GM12872 (cell line): ENCODE data around the gene HLA-DOA.

Source experiments
- CTCF ChIP-seq: IDR thresholded peaks from 3 replicates; pipeline ENCODE4 v1.5.1; 2011; ENCODE audit warnings: low read depth, mild to moderate bottlenecking, low read length, moderate library complexity; ENCODE audit not compliant: insufficient read depth

Gene HLA-DOA

DNA sequence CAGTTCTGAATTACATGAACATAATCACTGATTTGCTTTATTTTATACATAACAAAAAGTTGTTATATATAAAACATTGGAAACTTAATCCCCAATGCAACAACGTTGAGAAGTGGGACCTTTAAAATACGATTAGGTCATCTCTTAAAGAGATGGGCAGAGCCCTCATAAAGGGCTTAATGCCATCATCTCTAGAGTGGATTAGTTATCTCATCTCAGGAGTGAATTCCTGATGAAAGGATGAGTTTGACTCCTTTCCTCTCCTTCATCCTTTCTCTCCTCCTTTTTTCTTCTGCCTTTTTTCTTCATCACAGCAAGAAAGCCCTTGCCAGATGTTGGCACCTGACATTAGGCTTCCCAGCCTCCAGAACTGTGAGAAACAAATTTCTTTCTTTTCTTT, 13.9 kb downstream of the HLA-DOA start:
- no peak for TF ChIP-seq CTCF

- TF ChIP-seq CTCF = no peak
Observed at GRCh38 chr6:32993363-32993973, 15.9 kb downstream of the HLA-DOA start.

DNA sequence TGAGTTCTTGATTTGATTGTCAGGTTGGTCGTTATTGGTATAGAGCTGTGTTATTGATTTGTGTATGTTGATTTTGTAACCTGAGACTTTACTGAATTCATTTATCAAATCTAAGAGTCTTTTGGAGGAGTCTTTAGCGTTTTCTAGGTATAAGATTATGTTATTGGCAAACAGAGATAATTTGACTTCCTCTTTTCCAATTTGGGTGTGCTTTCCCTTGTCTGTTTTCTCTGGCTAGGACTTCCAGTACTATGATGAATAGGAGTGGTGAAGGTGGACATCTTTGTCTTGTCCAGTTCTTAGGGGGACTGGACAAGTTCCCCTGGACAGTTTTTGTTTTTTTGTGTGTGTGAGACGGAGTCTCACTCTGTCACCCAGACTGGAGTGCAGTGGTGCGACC, 17.4 kb downstream of the HLA-DOA start:
- TF ChIP-seq CTCF = no peak

DNA sequence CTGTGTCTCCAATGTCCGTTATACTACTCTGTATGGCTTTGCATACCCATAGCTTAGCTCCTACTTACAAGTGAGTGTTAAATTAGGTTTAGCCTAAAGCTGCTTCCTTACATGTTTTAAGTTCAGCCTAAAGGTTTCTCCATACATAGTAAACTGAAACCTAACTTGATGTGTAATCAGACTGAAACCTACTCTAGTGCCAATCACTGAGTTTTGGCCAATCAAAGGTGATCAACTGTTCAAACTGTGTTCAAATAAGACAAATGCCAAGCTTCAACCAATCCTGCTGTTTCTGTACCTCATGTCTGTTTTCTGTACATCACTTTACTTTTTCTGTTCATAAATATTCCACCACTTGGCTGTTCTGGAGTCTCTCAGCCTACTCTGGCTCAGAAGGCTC, 20.0 kb downstream of the HLA-DOA start:
- no peak for TF ChIP-seq CTCF

DNA sequence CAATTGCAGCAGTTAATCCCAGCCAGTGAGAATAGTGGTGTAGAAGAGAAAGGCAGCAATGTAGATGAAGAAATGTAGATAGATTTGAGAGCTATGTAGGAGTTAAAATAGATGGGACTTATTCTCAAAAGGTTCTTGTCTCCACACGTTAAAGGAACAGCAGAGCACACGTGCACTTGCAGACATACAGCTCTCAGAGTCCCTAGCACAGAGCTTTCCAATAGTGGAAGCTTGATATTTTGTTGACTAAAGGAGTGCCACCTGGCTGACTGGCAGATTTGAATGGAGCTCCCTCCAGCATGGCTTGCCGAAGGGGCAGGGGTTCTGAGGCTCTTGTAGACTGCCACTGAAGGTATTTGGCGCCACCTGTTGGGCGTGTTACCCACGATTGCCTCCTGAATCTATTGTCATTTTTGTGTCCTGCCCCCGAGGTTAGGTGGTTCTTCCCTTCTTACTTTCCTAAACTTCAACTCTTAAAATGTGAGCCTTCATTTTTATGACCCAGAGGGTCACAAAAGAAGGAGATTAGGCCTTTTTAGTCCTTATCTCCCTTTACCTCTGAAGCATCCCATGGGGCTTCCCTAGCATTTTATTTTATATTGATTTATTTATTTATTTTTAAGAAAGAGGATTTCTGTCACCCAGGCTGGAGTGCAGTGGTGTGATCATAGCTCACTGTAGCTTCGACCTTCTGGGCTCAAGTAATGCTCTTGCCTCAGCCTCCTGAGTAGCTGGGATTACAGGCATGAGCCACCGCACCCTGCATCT, 24.6 kb downstream of the HLA-DOA start:
- TF ChIP-seq CTCF = peak; percentile 92

DNA sequence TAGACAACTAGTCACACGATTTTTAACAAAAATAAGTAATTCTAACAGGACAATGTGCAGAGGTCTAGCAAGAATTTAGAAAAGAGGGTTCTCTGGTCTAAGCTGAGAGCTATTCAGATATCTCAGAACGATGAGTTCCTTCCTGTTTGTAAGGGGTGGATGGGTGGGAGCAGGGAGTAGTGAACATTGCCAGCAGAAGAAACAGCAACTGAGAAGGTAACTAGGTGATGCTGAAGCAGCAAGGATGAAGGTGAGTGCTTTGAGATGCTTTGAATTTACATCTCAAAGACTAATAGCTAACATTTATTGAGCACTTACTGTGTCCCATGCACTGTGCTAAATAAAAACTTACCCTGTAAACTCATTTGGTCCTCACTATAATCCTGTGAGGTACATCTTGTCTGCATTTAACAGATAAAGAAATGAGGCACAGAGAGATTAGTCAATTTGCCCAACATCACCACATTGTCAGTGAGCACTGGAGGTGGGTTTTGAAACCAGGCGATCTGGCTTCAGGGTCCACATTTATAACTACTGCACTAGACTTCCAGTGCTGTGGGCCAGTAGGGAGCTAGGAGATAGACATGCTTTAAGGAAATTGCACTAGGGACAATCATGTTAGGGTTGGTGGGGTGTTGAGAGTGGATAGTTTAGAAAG, 25.3 kb downstream of the HLA-DOA start:
- no peak for TF ChIP-seq CTCF

DNA sequence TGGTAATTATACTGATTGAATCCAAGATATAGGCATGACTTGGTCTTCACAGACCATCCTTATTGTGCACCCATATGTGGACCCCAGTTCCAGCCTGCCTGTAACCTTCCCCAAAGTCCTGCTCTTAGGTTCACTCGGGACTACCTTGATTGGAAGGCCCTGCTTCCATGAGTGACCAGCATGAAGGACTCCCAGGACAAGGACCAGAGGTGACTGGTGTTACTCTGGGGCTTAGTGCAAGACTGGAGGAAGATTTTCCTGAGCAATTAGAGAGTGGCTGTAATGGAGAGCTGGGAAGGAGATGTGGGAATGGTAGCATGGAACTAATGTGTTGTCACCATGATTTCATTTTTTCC, 25.9 kb downstream of the HLA-DOA start:
- no peak for TF ChIP-seq CTCF
